HTR-8/SVneo (cell line): ENCODE measurements around the gene NME3.
A peak's percentile ranks its signal among the peaks of the same experiment; 100 is the strongest.
"Not testable (repeated sequence)": the region's sequence is repeated elsewhere in the genome, so short reads cannot be mapped to it uniquely, and the experiment has no call there.

Experiments
- DNase-seq: peaks from one replicate; pipeline ENCODE4 v3.0.0; 2011; ENCODE audit warnings: low spot score, mixed read lengths; ENCODE audit not compliant: insufficient read length
- FAIRE-seq: peaks from 2 replicates; lab custom pipeline; 2011; peaks lifted over from hg19 to GRCh38; lab: Jason Lieb, UNC

NME3 gene

DNA sequence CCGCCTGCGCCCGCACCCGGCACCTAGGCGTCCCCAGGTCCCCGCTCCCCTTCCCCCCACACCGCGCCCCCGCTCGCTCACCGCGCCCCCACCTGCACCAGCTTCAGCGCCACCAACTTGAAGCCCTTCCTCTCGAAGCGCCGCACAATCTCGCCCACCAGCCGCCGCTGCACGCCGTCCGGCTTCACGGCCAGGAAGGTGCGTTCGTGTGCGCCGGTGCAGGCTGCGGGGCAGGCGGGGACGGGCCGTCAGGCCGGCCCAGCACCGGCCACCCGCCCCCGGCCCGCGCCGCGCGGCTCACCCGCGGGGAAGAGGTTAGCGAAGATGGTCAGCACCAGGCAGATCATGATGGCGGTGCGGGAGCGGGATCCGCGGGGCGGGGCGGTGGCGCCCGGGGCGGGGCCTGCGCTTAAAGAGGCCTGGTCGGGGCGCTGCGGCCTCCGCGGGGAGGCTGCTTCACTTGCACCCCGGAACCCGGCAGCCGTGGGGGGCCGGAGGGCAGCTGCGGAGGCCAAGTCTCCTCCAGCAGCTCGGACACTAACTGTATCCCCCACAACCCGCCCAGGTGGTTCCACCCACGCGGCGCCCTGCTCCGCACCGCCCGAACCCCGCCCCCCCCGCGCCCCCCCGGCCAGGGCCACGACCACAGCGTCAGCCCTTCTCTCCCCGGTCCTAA lies at the start of gene NME3:
Gene NME3 (minus strand): TSS at position 356 of the 676 bp plus-strand sequence. CDS start 9 bp downstream, at position 347.
- DNase-seq (peak; percentile 59), FAIRE-seq (peak; percentile 40)

DNA sequence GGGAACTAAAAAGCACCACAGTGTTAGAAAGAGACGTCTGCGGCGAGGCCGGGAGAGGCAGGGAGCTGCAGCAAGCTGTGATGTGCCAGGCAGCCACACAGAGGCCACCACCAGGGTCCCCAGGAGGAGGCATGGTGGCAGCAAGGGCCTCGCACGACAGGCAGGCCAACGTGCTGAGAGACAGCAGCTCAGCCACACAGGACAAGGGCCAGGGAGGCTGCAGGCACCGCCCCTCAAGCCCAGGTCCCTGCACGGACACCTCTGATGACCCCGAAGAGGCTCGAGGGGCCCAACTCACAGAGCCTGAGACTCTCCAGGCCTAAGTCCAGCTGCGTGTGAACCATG lies 49.6 kb upstream of the NME3 start:
- DNase-seq (no peak), FAIRE-seq (no peak)

DNA sequence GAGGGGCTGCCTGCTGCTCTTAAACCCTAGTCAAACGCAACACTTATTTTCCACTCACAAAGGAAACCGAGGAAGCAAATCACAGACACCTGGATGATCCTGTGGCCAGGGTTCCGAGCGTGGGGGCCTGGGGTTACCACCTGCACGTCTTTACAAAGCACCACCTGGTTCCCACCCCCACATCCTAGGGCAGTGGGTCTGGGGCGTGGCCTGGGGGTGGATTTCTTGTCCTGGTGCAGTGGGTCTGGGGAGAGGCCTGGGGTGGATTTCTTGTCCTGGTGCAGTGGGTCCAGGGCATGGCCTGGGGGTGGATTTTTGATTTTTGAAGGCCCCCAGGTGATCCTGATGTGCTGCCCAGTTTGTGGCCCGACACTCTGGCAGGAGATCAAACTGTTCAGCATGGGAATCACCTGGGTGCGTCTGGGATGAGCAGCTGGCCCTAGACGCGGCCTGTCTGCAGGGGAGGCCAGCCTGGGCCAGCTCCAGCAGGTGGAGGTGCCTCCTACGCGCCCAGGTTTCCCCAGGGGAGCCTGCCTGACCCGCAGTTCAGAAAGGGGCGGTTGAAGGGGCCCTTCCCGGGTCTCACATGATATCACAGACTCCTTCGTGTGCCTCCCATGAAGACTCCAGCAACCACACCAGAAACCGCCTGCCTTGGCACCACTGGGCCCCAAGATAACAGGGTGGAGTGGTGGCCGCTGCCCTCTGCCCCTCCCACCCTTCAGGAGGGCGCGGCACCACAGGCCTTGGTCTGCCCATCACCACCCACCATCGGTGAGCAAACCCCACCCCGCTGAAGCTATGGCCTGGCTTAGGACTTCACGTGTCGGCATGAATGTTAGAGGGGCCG lies 49.0 kb upstream of the NME3 start:
- DNase-seq (no peak), FAIRE-seq (no peak)

DNA sequence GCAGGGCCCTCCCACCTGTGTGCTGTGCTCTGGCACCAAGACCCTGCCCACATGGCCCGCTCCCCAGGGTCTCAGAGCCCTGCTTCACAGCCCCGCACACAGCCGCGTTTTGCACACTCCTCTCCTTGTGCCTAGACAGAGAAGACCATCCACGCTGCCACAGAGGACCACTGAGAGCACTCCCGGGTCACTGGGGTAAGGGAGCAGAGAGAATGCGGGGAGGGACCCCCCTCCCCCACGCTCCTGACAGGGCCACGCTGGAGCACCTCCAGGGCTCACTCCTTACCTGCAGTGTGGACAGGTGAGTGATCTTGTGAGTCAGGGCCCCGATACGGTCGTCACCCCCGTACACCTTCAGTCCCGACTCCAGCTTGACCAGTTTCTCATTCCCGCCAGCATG lies 48.3 kb upstream of the NME3 start:
- FAIRE-seq: no peak
- no peak for DNase-seq

DNA sequence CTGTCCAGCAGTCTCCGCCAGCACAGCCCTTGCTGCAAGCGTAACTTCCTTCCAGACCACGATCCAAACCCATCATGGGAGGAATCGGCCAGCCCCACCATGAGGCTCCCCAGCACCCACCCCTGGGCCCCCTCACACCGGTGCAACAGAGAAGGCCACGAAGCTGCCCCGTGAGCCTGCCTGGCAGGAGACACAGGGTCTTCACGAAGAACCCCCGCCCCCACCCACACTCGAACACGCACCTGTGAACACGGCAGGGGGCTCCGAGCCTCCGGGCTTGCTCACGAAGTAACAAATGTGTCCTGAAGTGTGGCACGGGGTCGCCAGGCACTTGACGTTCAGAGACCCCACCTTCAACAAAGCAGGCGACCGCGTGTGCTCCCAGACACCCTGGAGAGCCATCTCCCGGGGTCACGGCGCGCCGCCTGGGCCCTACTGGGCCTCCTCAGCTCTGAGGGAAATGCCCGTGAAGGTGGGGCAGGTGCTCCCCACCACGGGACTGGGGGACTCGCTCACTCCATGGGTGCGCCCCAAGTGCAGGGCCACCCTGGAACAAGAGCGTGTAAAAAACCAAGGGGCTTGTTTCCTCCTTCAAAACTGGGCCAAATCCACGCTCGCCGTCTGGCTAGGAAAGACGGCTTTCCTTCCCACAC lies 47.7 kb upstream of the NME3 start:
- no peak for DNase-seq

DNA sequence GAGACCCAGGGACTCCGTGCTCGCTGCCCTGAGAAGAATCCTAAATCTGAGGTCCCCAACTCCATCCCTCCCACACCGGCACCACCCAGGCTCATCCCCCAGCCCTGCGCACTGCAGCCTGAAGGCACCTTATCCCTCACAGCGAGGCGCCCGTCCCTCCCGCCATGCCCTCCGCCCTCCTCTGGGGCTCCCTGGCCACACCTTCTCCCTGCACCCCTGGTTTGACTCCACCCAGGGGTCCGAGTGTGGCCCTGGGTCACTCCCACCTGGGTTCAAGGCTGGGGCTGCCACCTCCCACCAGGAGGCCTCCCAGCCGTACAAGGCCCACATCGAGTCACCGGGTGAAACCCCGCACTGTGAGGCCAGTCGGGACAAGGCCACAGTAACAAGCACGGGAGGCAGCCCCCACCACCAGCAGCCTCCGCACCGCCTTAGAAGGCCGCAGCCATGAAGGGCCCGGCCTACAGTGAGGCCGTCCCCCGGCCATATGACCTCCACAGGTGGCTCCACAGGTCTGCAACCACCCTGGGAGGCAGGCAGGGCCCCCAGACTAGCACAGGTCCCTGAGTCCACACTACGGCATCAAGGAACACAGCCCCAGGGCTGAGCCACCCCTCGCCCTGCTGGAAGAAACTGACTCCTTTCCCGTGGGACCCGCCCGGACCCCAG lies 47.0 kb upstream of the NME3 start:
- no peak for DNase-seq
- no peak for FAIRE-seq

More for the DNA sequence above, 47.7 kb upstream of the NME3 start:
- FAIRE-seq: no peak

DNA sequence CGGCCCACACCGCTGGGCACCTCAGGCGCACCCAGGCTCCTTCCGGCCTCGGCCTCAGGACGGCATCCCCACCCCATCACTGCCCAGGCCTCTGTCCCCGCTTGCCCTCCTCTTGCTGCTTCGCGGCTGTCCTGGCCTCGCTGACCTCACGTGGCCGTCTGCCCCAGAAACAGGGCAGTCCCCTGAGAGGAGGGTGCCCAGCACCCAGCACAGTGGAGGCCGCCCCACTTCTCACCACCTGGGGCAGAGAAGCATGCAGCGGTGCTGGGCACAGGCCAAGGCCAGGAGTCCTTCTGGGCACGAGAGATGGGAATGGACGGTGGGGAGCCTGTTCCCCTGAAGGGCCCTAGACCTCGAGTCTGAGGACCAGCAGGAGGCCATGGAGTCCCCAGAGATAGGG lies 46.4 kb upstream of the NME3 start:
- FAIRE-seq: no peak
- DNase-seq: no peak

DNA sequence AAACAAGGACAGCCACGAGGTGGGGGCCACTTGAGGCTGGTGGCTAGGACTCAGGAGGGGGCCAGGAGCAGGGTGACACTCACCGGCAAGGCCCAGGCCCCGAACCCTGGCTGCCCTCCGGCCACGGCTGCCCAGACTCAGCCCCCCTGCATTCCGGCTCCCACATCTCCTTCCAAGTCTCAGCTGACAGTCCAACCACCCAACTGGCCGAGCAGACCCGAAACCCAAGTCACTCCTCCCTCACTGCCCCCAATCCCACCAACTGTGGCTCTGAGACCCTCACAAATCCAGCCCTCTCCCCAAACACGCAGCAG lies 45.9 kb upstream of the NME3 start:
- FAIRE-seq: no peak
- DNase-seq: no peak

DNA sequence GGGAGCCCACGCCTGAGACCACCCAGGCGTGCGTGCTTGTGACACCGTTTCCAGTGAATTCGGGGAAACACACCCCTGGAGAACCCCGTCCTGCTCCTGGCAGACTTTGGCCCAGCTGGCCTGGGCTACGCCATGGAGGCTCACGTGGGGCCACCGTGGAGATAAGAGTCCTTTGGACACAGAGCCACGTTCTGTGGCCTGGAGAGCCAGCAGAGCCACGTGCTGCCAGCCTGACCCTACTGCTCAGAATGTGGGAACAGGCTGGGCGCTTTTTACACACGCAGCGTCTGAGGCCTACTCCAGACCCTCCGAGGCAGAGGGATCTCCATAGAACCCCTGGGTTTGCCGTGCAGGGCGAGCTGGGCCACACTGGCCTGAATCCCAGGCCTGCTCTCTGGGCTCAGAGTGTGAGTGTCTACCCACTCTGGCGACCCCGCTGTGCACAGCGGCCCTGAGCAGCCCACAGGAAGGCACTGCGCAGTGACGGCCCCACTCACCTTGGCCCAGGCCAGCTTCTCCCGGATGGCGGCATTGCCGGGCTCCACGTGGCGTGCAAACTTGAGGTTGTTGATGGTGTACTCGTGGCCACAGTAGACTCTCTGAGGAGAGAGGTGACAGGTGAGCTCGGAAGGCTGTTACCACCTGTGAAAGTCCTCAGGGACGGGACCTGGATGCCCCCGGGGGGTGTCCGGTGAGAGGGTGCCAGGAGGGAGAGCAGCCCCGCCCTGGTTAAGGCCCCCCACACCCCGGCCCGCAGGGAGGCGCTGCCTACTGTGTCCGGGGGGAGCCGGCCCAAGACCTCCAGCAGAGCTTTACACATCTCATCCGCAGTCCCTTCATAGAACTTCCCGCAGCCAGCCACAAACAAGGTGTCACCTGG lies 45.3 kb upstream of the NME3 start:
- DNase-seq: no peak
- no peak for FAIRE-seq

DNA sequence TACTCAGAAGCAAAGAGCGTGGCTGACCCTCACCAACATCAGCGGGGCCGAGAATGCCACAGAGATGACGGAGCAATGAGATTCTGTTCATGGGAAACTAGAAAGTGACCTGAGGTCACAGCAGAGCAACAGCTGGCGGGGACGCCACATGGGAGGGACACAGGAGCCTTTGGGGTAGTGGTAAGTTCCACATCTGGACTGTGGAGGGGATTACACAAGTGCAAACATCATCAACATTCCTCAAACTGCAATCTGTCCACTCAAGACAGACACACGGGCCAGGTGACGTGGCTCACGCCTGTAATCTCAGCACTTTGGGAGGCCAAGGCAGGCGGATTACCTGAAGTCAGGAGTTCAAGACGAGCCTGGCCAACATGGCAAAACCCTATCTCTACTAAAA lies 44.1 kb upstream of the NME3 start:
- FAIRE-seq: no peak
- DNase-seq: no peak

DNA sequence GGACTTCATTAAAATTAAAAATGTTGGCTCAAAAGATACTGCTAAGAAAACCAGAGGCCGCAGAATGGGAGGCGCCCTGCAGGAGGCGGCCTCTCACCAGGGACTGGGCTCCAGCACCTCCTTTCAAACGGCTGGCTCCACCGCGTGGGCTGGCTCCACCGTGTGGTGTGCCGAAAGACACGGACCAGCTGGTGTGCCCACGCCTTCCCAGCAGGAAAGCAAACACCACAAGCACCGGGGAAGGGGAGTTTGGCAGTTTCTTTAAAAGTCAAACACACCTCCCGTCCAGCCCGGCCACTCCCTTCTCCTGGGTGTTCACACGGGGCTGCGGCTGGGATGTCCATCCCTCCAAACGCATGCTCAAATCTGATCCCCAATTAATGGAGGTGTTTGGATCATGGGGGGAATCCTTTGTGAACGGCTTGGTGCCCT lies 41.4 kb upstream of the NME3 start:
- FAIRE-seq (no peak), DNase-seq (peak; percentile 15)

DNA sequence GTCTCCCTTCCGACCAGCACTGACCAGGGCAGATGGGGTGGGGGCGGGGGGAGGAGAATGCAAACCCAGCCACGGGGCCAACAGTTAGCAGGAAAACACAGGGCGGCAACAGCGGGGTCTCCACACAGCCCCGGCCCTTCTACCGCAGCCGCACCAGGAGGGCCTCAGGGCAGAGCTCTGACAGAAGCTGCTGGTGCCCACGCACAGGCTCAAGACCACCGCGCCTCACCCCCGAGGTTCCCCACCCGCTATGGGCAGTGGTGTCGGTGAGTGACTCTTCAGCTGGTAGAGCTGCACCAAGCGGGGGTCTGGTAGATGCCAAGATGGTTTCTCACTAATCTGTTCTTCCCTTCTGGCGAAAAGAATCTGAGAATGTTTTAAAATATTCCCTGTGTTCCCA lies 39.2 kb upstream of the NME3 start:
- DNase-seq (no peak), FAIRE-seq (no peak)

DNA sequence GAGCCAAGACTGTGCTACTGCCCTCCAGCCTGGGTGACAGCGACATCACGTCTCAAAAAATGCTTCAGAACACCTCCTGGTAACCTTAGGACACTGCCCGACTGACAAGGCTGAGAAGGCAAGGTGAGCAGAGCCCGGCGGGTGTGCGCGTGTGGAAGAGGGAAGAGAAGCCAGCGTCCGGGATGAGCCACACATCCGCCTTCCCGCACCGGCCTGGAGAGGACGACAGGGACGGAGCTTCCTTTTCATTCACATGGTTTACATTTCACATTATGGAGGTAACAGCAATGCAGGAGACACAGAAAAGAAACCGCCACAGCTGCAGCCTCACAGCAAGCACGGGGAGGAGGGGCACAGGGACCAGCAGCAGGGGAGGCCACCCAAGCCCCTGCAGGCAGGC lies 38.8 kb upstream of the NME3 start:
- DNase-seq (no peak), FAIRE-seq (no peak)

DNA sequence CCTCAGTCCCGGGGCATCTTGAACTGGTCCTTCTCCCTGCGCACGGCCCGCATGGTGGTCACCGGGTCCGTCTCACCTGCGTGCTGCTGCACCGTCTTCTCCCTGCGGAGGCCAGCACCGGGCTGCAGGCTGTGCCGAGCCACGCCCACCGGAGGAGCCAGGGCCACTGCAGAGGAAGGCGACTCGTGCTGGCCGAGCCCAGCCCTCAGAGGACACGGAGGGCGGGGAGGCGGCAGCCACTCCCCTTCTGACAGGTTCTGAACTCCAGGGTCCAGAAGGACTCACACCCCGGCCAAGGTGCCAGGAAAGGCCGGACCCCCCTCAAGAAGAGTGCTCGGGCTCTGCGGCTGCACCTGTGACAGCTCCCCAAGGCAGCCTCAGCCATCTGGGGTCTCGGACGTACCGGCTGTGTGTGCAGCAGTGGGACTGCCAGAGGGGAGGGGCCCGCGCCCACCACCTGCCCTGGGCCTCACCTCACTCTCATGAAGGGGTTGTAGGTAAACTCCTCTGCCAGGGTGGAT lies 38.0 kb upstream of the NME3 start:
- DNase-seq (no peak), FAIRE-seq (no peak)

DNA sequence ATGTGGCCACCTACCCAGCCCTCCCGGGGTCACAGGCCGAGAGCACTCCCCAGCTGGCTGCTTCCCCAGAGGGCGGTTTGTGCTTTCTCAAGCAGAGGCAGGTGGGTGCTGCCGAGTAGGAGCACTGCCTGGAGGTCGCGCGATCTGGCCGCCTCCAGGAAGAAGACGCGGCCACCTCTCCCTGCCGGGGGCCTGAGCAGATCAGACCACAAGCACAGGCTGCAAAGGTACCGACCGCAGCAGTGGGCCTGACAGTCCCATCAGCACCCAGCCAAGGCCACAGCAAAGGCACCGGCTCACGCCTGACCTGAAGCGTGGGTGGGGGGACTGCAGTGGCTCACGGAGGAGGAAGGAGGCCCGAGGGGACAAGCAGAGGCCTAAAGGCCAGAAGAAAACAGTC lies 37.3 kb upstream of the NME3 start:
- no peak for FAIRE-seq
- no peak for DNase-seq

DNA sequence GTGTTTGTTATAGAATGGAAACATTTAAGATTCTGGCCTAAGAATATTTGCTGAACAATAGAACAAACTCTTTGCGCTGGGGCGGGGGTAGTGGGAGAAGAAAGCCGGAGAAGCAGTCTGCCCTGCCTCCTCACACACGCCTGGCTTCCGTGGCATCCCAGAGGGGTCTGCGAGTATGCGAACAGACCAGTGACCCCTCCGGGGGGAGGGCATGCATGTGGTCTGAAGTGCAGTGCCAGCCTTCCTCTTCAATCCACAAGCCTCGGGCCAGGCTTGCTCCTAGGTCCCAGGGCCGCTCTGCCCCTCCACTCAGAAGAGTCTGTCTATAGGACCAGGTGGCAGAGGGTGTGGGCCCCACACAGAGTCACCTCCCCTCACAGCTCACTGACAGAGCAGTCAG lies 36.3 kb upstream of the NME3 start:
- DNase-seq (no peak), FAIRE-seq (peak; percentile 49)

DNA sequence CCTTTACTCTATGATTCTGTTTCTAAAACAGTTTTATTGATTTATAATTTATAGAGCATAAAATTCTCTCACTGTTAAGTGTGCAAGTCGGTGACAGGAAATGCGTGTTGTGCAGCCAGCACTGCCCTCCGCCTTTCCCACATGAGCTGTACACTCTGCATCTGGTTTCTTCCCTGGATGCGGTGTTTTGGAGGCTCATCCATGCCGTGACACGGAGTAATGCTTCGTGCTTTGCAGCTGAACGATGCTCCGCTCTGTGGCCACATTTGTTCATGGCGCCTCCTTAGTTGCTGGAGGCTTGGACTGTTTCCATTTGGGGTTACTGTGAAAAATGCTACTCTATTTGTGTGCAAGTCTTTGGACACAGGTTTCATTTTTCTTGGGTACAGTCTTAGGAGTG lies 29.4 kb upstream of the NME3 start:
- FAIRE-seq (no peak), DNase-seq (no peak)

DNA sequence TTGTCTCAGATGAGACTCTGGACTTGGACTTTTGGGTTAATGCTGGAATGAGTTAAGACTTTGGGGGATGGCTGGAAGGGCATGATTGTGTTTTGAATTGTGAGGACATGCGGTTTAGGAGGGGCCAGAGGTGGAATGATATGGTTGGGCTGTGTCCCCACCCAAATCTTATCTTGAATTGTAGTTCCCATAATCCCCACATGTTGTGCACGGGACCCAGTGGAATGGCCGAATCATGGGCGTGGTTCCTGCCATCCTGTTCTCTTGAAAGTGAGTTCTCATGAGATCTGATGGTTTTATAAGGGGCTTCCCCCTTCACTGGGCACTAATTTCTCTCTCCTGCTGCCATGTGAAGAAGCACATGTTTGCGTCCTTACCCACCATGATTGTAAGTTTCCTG lies 27.9 kb upstream of the NME3 start:
- DNase-seq, FAIRE-seq: not testable (repeated sequence)

DNA sequence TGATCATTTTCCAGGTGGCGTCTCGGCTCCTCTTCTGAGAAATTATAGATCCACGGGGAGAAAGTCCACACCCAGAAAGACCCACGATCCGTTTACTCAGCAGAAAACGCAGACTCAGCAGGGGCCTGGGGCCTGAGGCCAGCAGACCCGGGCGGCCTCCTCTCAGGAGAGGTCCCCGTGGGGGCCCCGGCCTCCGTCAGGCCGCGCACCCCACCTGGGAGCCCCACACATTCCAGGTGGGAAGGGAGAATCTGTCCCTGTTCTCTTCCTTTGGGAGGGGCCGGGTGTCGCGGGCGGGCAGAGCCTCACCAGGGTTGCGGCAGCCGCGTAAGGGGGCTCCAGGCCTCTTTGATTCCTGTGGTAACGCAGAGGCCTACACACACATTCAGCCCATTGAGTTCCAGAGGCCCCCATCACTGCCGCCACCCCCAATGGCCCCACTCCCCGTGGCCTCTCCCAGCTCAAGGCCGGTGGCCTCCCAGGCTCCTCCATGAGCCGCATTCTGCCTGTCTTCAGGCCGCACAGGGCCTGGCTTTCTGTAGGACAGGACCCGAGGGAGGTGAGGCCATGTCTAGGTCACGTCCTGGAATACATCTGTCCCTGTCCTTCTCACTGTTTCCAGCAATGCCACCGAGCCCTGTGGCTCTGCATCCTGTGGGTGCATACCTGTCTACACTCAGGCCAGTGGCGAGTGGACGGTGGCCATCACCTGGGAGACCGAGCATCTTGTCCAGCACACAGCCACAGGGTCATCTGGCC lies 23.7 kb upstream of the NME3 start:
- DNase-seq (no peak), FAIRE-seq (no peak)
